HepG2 (cell line): ENCODE data around the gene NME8.

ENCODE experiments used
- HMG20A ChIP-seq: IDR thresholded peaks from 2 replicates; pipeline ENCODE4 v1.6.1; 2016; ENCODE audit warnings: borderline replicate concordance
- RAD51 ChIP-seq: fragments of 450-650 bp; IDR thresholded peaks from 2 replicates; pipeline ENCODE4 v1.6.1; 2016; ENCODE audit warnings: borderline replicate concordance
- SP1 ChIP-seq, 2 experiments: fragments of 450-650 bp in 1 of 2; sonication (generic) in 1 of 2; formaldehyde crosslinking in 1 of 2; IDR thresholded peaks; 2 replicates each; pipeline versions ENCODE4 v1.4.0 to v1.6.1; 2016 to 2020; ENCODE audit warnings: missing genetic modification reagents in 1 of 2
- USF2 ChIP-seq, 2 experiments: sonication (generic) in 1 of 2; formaldehyde crosslinking in 1 of 2; IDR thresholded peaks; 2 replicates each; pipeline versions ENCODE4 v1.5.1 to v1.6.1; 2011 to 2020; ENCODE audit warnings: borderline replicate concordance in 1 of 2, low read depth in 1 of 2, low read length in 1 of 2, mild to moderate bottlenecking in 1 of 2, missing genetic modification reagents in 1 of 2, moderate library complexity in 1 of 2
- TF ChIP-seq, protein P1 (sequence below): sonication (generic); formaldehyde crosslinking; IDR thresholded peaks from 2 replicates; pipeline ENCODE4 v1.5.1; 2020; ENCODE audit warnings: mild to moderate bottlenecking, missing genetic modification reagents, moderate library complexity

DNA sequence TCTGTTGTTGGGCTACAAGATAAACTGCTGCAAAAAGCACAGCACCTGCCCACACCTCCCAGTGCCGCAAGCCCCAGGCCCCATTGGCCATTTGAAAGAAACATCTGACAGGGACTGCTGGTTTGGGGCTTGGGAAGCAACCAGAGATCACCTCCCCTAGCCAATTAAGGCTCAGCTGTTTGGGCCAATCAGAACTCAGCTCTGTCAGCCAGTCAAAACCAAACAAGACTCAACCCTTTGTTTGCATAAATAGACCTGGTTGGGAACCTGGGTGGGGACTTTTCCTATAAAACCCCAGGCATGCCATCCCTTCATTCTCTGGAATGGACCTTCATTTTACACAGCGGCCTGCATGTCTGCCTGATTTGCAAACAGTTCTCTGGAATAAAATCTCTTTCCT, 17.2 kb upstream of the NME8 start:
- no peak for TF ChIP-seq USF2 (IDR thresholded peaks at IDR 0.05; ENCODE audit: low read depth, low read length)
- no peak for TF ChIP-seq USF2 (CRISPR knock-in tag; IDR thresholded peaks at IDR 0.05; ENCODE audit: borderline replicate concordance)
- TF ChIP-seq, protein P1, sequence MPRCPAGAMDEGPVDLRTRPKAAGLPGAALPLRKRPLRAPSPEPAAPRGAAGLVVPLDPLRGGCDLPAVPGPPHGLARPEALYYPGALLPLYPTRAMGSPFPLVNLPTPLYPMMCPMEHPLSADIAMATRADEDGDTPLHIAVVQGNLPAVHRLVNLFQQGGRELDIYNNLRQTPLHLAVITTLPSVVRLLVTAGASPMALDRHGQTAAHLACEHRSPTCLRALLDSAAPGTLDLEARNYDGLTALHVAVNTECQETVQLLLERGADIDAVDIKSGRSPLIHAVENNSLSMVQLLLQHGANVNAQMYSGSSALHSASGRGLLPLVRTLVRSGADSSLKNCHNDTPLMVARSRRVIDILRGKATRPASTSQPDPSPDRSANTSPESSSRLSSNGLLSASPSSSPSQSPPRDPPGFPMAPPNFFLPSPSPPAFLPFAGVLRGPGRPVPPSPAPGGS: no peak
- no peak for TF ChIP-seq RAD51
- TF ChIP-seq SP1 (IDR thresholded peaks at IDR 0.05): no peak
- no peak for TF ChIP-seq SP1 (CRISPR knock-in tag; IDR thresholded peaks at IDR 0.05)
- no peak for TF ChIP-seq HMG20A (CRISPR knock-in tag)
